Lower lobe of right lung (tissue), 2 donors: ENCODE data around the gene LIG3. TPM values are rescaled to one million over a fixed set of nuclear protein-coding genes. Genes with fewer than 3 reads are reported as not detected.

Experiments
- ATAC-seq, 2 donors: fragments of 200-7000 bp; cut with Tn5 transposase; one replicate each; pipeline ENCODE4 v1.9.1; 2020 to 2022; ENCODE audit warnings: mild to moderate bottlenecking in 2 of 2, moderate library complexity in 2 of 2
- DNase-seq: peaks from one replicate; pipeline ENCODE4 v3.0.0-alpha.2; 2020
- H3K27ac ChIP-seq: fragments of 200-600 bp; one replicate; pipeline ENCODE4 v1.8.0; 2022
- H3K27me3 ChIP-seq: fragments of 200-600 bp; one replicate; pipeline ENCODE4 v1.8.0; 2022; ENCODE audit warnings: low read depth
- H3K36me3 ChIP-seq: fragments of 200-600 bp; one replicate; pipeline ENCODE4 v1.8.0; 2022; ENCODE audit warnings: mild to moderate bottlenecking
- H3K4me1 ChIP-seq: fragments of 200-600 bp; one replicate; pipeline ENCODE4 v1.8.0; 2022
- H3K4me3 ChIP-seq: fragments of 200-600 bp; one replicate; pipeline ENCODE4 v1.8.0; 2022; ENCODE audit warnings: mild to moderate bottlenecking
- H3K9me3 ChIP-seq: fragments of 200-600 bp; one replicate; pipeline ENCODE4 v1.8.0; 2022
- CTCF ChIP-seq: fragments of 200-600 bp; IDR thresholded peaks from one replicate; pipeline ENCODE4 v1.8.0; 2022; ENCODE audit warnings: antibody characterized with exemption, mild to moderate bottlenecking
- intact Hi-C: fragments of 100-400 bp; cut with DNase I; formaldehyde crosslinking; loops from one replicate; pipeline ENCODE4 v1.11.0; 2022
- total RNA-seq: library from RNA; stranded (reverse); fragmentation: NEBNext Ultra II Directional; extraction: Animal tissue kit (Norgen Biotek cat#: 25700); gene quantifications from one replicate; pipeline ENCODE4 v1.2.1, GENCODE V29; 2021
- donor health status: DM: no; HTN: yes; CAD: no; lungs with severe emphysema.

The LIG3 gene
- total RNA-seq, 1 donor from 2014 or later, result 26.6 TPM

GRCh38 chr17:35051579-35052240 is 71.4 kb downstream of the LIG3 start:
- no peaks in the 10 kb centered on the region for H3K36me3 ChIP-seq
- TF ChIP-seq CTCF, result no peak
- no peaks in the 10 kb centered on the region for H3K27me3 ChIP-seq
- ATAC-seq (no peak), DNase-seq (no peak)
- H3K4me3 ChIP-seq, result no peak overlapping the region
- H3K4me1 ChIP-seq, result peaks cover 36% of the 10 kb centered on the region
- no peaks in the 10 kb centered on the region for H3K9me3 ChIP-seq
- peak overlapping the region; percentile 75 for H3K27ac ChIP-seq
- intact Hi-C loops, result no loop called here

GRCh38 chr17:35052241-35052610 is 71.9 kb downstream of the LIG3 start:
- ATAC-seq, result no peak
- DNase-seq, result no peak
- H3K27me3 ChIP-seq, result no peaks in the 10 kb centered on the region
- intact Hi-C loops, result no loop called here
- H3K4me1 ChIP-seq, result peaks cover 33% of the 10 kb centered on the region
- no peaks in the 10 kb centered on the region for H3K9me3 ChIP-seq
- H3K36me3 ChIP-seq, result no peaks in the 10 kb centered on the region
- no peak for TF ChIP-seq CTCF
- no peak overlapping the region for H3K27ac ChIP-seq
- H3K4me3 ChIP-seq, result no peak overlapping the region

- ATAC-seq (no peak), DNase-seq (no peak)
- intact Hi-C loops, result no loop called here
- no peak overlapping the region for H3K4me3 ChIP-seq
- no peaks in the 10 kb centered on the region for H3K27me3 ChIP-seq
- H3K9me3 ChIP-seq, result no peaks in the 10 kb centered on the region
- peaks cover 32% of the 10 kb centered on the region for H3K4me1 ChIP-seq
- H3K36me3 ChIP-seq, result no peaks in the 10 kb centered on the region
- H3K27ac ChIP-seq, result no peak overlapping the region
- TF ChIP-seq CTCF, result no peak
These were observed 72.5 kb downstream of the LIG3 start for GRCh38 chr17:35052780-35053179.

GRCh38 chr17:35053204-35053603 is 72.9 kb downstream of the LIG3 start:
- H3K27ac ChIP-seq, result no peak overlapping the region

GRCh38 chr17:35056013-35056412 is 75.7 kb downstream of the LIG3 start:
- H3K4me3 ChIP-seq, result no peak overlapping the region
- ATAC-seq (no peak), DNase-seq (no peak)
- H3K27me3 ChIP-seq, result no peaks in the 10 kb centered on the region
- no peaks in the 10 kb centered on the region for H3K9me3 ChIP-seq
- no peak for TF ChIP-seq CTCF
- no peak overlapping the region for H3K27ac ChIP-seq
- intact Hi-C loops, result no loop called here
- H3K4me1 ChIP-seq, result peaks cover 21% of the 10 kb centered on the region
- no peaks in the 10 kb centered on the region for H3K36me3 ChIP-seq

More at GRCh38 chr17:35053204-35053603, 72.9 kb downstream of the LIG3 start:
- no peak for DNase-seq
- no peak for TF ChIP-seq CTCF
- peaks cover 32% of the 10 kb centered on the region for H3K4me1 ChIP-seq
- intact Hi-C loops, result no loop called here
- no peaks in the 10 kb centered on the region for H3K36me3 ChIP-seq
- H3K9me3 ChIP-seq, result no peaks in the 10 kb centered on the region
- no peak for ATAC-seq
- H3K4me3 ChIP-seq, result no peak overlapping the region
- no peaks in the 10 kb centered on the region for H3K27me3 ChIP-seq
